Caco-2 (cell line): ENCODE measurements around the gene ASCC1. TPM values are rescaled to one million over a fixed set of nuclear protein-coding genes. Genes with fewer than 3 reads are reported as not detected.
A peak's percentile ranks its signal among the peaks of the same experiment; 100 is the strongest.

Experiments
- BruUV-seq: library from RNA; stranded (reverse); fragments of 400-500 nt; replicated peaks from 2 replicates; lab custom pipeline; 2021; lab: Mats Ljungman, UMichigan
- CTCF ChIA-PET: fragments of 300-600 bp; sonication (Branson Sonifier 250); formaldehyde crosslinking; loops from one replicate; lab custom pipeline; 2022; ENCODE audit warnings: antibody characterized with exemption; lab: Charles Lee
- POLR2A ChIA-PET: fragments of 300-600 bp; sonication (Branson Sonifier 250); formaldehyde crosslinking; loops from one replicate; lab custom pipeline; 2022; ENCODE audit warnings: antibody characterized with exemption; lab: Charles Lee
- DNase-seq, 2 experiments: peaks; one replicate each; pipeline versions ENCODE4 v3.0.0 to v3.0.0-alpha.2; 2020 to 2022
- H3K27me3 ChIP-seq: replicated peaks from 2 replicates; pipeline ENCODE4 v1.6.0; 2011; ENCODE audit warnings: low read length; ENCODE audit not compliant: control insufficient read depth, insufficient read depth
- H3K36me3 ChIP-seq: 2 replicates; pipeline ENCODE4 v1.5.1; 2011; ENCODE audit warnings: low read length; ENCODE audit not compliant: control insufficient read depth, insufficient read depth
- H3K4me1 ChIP-seq: fragments of 250-450 bp; sonication (Bioruptor Pico); 2 replicates; pipeline ENCODE4 v1.5.1; 2020; ENCODE audit warnings: mild to moderate bottlenecking
- H3K4me3 ChIP-seq: 2 replicates; pipeline ENCODE4 v1.5.1; 2011; ENCODE audit warnings: low read depth, mild to moderate bottlenecking, control low read depth, low read length
- H3K9me3 ChIP-seq: fragments of 250-450 bp; sonication (Bioruptor Pico); 2 replicates; pipeline ENCODE4 v1.5.1; 2020; ENCODE audit warnings: mild to moderate bottlenecking, moderate library complexity
- H3K27ac Mint-ChIP-seq: one replicate; pipeline ENCODE4 v1.8.0; 2022; ENCODE audit warnings: mixed read lengths; ENCODE audit not compliant: unreplicated experiment
- H3K27me3 Mint-ChIP-seq: one replicate; pipeline ENCODE4 v1.8.0; 2022; ENCODE audit warnings: mixed read lengths; ENCODE audit not compliant: insufficient read depth, unreplicated experiment
- H3K36me3 Mint-ChIP-seq: one replicate; pipeline ENCODE4 v1.8.0; 2022; ENCODE audit warnings: mild to moderate bottlenecking, mixed read lengths; ENCODE audit not compliant: insufficient read depth, unreplicated experiment
- H3K4me1 Mint-ChIP-seq: one replicate; pipeline ENCODE4 v1.8.0; 2022; ENCODE audit warnings: low read depth, mixed read lengths; ENCODE audit not compliant: unreplicated experiment
- H3K4me3 Mint-ChIP-seq: one replicate; pipeline ENCODE4 v1.8.0; 2022; ENCODE audit warnings: mild to moderate bottlenecking, moderate library complexity, mixed read lengths; ENCODE audit not compliant: unreplicated experiment
- H3K9me3 Mint-ChIP-seq: one replicate; pipeline ENCODE4 v1.8.0; 2022; ENCODE audit warnings: mixed read lengths; ENCODE audit not compliant: unreplicated experiment
- intact Hi-C: fragments of 100-400 bp; cut with micrococcal nuclease; formaldehyde crosslinking; loops from one replicate; pipeline ENCODE4 v1.10.0; 2022; ENCODE audit not compliant: unreplicated experiment
- total RNA-seq: library from RNA; stranded (reverse); gene quantifications from 2 replicates; pipeline ENCODE4 v1.2.3, GENCODE V29; 2022
- TF ChIP-seq, protein P1 (sequence below), 2 experiments: fragments of 200-600 bp in 1 of 2; IDR thresholded peaks; 1 replicate in 1 of 2; 2 replicates in 1 of 2; pipeline versions ENCODE4 v1.5.1 to v1.8.0; 2011 to 2022; ENCODE audit warnings: antibody characterized with exemption in 1 of 2, control low read depth in 1 of 2, inconsistent platforms in 1 of 2, low read depth in 1 of 2, low read length in 1 of 2, mild to moderate bottlenecking in 1 of 2, moderate library complexity in 1 of 2; ENCODE audit not compliant: insufficient read depth in 1 of 2, severe bottlenecking in 1 of 2, unreplicated experiment in 1 of 2

ASCC1 gene
- total RNA-seq, 1 experiment from 2014 or later = 73.7 TPM

DNA sequence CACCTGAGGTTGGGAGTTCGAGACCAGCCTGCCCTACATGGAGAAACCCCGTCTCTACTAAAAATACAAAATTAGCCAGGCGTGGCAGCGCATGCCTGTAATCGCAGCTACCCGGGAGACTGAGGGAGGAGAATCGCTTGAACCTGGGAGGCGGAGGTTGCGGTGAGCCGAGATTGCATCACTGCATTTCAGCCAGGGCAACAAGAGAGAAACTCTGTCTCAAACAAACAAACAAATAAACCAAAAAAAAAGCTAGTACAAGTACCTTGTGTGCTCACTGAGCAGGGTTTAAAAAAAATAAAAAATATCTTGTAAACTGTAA lies 116.5 kb downstream of the ASCC1 start:
- H3K27ac Mint-ChIP-seq = peak overlapping the region; percentile 65
- POLR2A ChIA-PET = no interaction called here
- no peaks in the 10 kb centered on the region for H3K9me3 ChIP-seq
- TF ChIP-seq, protein P1, sequence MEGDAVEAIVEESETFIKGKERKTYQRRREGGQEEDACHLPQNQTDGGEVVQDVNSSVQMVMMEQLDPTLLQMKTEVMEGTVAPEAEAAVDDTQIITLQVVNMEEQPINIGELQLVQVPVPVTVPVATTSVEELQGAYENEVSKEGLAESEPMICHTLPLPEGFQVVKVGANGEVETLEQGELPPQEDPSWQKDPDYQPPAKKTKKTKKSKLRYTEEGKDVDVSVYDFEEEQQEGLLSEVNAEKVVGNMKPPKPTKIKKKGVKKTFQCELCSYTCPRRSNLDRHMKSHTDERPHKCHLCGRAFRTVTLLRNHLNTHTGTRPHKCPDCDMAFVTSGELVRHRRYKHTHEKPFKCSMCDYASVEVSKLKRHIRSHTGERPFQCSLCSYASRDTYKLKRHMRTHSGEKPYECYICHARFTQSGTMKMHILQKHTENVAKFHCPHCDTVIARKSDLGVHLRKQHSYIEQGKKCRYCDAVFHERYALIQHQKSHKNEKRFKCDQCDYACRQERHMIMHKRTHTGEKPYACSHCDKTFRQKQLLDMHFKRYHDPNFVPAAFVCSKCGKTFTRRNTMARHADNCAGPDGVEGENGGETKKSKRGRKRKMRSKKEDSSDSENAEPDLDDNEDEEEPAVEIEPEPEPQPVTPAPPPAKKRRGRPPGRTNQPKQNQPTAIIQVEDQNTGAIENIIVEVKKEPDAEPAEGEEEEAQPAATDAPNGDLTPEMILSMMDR (IDR thresholded peaks at IDR 0.05; ENCODE audit: insufficient read depth in 1 of 2, low read depth in 1 of 2, low read length in 1 of 2, severe bottlenecking in 1 of 2, unreplicated experiment in 1 of 2) = no peak
- no peak overlapping the region for H3K4me3 Mint-ChIP-seq
- BruUV-seq = no TSS peak
- H3K4me1 ChIP-seq = peaks cover 51% of the 10 kb centered on the region
- no peaks in the 10 kb centered on the region for H3K27me3 ChIP-seq
- H3K4me1 Mint-ChIP-seq = peaks cover 70% of the 10 kb centered on the region
- CTCF ChIA-PET = interaction anchor here (0.6 to 1.8 kb wide), 5 partner anchors 8 to 275 kb away, joined by 3 to 11 read pairs (median 4); no protein-coding TSS in a partner anchor
- peaks cover 3% of the 10 kb centered on the region for H3K36me3 ChIP-seq
- no peak overlapping the region for H3K4me3 ChIP-seq
- no peaks in the 10 kb centered on the region for H3K27me3 Mint-ChIP-seq
- intact Hi-C loops = loop anchor here (2.0 to 5.0 kb wide), 3 partner anchors 52 to 173 kb away; partner anchors contain the start of gene DDIT4
- no peak for DNase-seq
- peaks cover 41% of the 10 kb centered on the region for H3K36me3 Mint-ChIP-seq
- no peaks in the 10 kb centered on the region for H3K9me3 Mint-ChIP-seq

DNA sequence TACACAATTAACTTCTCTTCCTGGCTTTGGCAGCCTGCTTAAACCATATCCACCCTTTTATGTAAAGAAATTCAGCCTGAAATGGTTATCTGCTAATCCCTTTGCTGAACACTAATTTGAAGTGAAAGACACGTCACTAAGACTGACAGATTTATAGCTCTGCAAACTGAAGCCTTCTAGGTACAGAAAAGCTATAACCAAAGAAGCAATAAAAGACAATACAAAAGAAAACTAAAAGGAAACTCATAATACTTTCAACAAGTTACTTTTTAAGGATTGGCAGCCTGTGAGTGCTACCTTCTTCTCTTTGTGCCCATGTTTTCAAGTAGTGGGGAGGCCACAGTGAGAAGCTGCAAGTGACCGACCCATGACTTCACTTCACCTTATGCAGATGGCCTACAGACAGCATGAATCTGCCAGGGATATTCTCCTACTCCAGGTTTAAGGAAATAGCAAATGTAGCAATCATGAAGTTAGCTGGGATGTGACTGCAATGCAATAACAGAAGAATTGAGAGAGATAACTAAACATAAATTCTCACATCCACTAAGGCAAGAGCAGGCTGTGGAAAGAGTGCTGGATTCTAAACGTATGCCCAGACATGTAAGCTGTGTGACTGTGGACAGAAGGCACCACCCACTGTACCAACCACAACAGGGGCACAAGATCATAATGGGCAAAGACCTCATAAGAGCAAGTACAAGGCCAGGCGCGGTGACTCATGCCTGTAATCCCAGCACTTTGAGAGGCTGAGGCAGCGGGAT lies 117.1 kb downstream of the ASCC1 start:
- H3K27me3 ChIP-seq = no peaks in the 10 kb centered on the region
- H3K36me3 ChIP-seq = peaks cover 3% of the 10 kb centered on the region
- H3K36me3 Mint-ChIP-seq = peaks cover 46% of the 10 kb centered on the region
- no TSS peak for BruUV-seq
- no peaks in the 10 kb centered on the region for H3K9me3 ChIP-seq
- H3K27me3 Mint-ChIP-seq = no peaks in the 10 kb centered on the region
- ChIA-PET CTCF (interaction anchor here (0.6 to 1.8 kb wide), 8 partner anchors 9 to 275 kb away, joined by 3 to 11 read pairs (median 4); no protein-coding TSS in a partner anchor), POLR2A (interaction anchor here (0.6 to 1.0 kb wide), 4 partner anchors 60 to 222 kb away, joined by 3 to 7 read pairs (median 5); no protein-coding TSS in a partner anchor)
- H3K9me3 Mint-ChIP-seq = no peaks in the 10 kb centered on the region
- TF ChIP-seq, protein P1 (IDR thresholded peaks at IDR 0.05; ENCODE audit: insufficient read depth in 1 of 2, low read depth in 1 of 2, low read length in 1 of 2, severe bottlenecking in 1 of 2, unreplicated experiment in 1 of 2) = peak in 1 of 2 experiments; percentile 6
- H3K27ac Mint-ChIP-seq = peak overlapping the region; percentile 65
- intact Hi-C loops = loop anchor here (2.0 to 5.0 kb wide), 3 partner anchors 52 to 174 kb away; partner anchors contain the start of gene DDIT4
- H3K4me3 Mint-ChIP-seq = peak overlapping the region; percentile 14
- H3K4me1 Mint-ChIP-seq = peaks cover 69% of the 10 kb centered on the region
- no peak for DNase-seq
- H3K4me1 ChIP-seq = peaks cover 51% of the 10 kb centered on the region
- H3K4me3 ChIP-seq = no peak overlapping the region

DNA sequence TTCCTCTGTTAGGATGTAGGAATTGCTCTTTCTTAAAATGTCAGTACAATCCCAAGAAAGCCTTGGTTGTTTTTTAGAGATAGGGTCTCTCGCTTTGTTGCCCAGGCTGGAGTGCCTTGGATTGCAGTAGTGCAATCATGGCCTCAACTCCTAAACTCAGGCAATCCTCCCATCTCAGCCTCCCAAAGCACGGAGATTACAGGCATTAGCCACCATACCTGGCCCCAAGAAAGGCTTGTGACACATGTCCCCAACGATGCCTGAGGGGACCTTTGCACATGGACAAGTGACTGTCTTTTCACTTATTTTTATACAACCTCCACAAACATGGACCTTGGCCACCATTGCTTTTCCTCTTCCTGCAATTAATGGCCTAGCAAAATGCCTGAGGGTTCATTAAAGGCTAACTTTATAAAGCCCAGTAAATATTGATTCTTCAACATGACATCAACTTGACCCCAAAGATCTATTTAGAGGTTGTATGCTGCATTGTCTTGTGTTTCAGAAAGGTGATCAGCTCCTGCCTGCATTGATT lies 117.7 kb downstream of the ASCC1 start:
- peak; percentile 85 to 93 for DNase-seq
- BruUV-seq = no TSS peak
- Histone ChIP-seq H3K4me3 (no peak overlapping the region), H3K9me3 (no peaks in the 10 kb centered on the region), H3K36me3 (peaks cover under 1% of the 10 kb centered on the region), H3K27me3 (no peaks in the 10 kb centered on the region), H3K4me1 (peaks cover 44% of the 10 kb centered on the region)
- CTCF ChIA-PET = interaction anchor here (0.8 to 1.8 kb wide), 7 partner anchors 8 to 238 kb away, joined by 3 to 11 read pairs (median 4); no protein-coding TSS in a partner anchor
- no peaks in the 10 kb centered on the region for H3K9me3 Mint-ChIP-seq
- intact Hi-C loops = loop anchor here (2.0 to 5.0 kb wide), 3 partner anchors 51 to 174 kb away; partner anchors contain the start of gene DDIT4
- peak overlapping the region; percentile 65 for H3K27ac Mint-ChIP-seq
- TF ChIP-seq, protein P1 (IDR thresholded peaks at IDR 0.05; ENCODE audit: insufficient read depth in 1 of 2, low read depth in 1 of 2, low read length in 1 of 2, severe bottlenecking in 1 of 2, unreplicated experiment in 1 of 2) = no peak
- no peaks in the 10 kb centered on the region for H3K27me3 Mint-ChIP-seq
- POLR2A ChIA-PET = interaction anchor here (0.8 to 1.0 kb wide), 3 partner anchors 162 to 222 kb away, joined by 3 to 7 read pairs (median 6); no protein-coding TSS in a partner anchor
- peak overlapping the region; percentile 14 for H3K4me3 Mint-ChIP-seq
- peaks cover 63% of the 10 kb centered on the region for H3K4me1 Mint-ChIP-seq
- H3K36me3 Mint-ChIP-seq = peaks cover 40% of the 10 kb centered on the region
